Endodermal cell (in vitro differentiated cells): ENCODE measurements around the gene RRP1B. TPM values are rescaled to one million over a fixed set of nuclear protein-coding genes. Genes with fewer than 3 reads are reported as not detected.

ENCODE experiments used
- DNase-seq: peaks from one replicate; pipeline ENCODE4 v3.0.0-alpha.2; 2017
- H3K27ac ChIP-seq: 2 replicates; pipeline ENCODE4 v1.5.1; 2013; ENCODE audit warnings: mild to moderate bottlenecking, low read depth, low read length, moderate library complexity
- H3K27me3 ChIP-seq: 2 replicates; pipeline ENCODE4 v1.6.1; 2013; ENCODE audit warnings: mild to moderate bottlenecking, low read length, moderate library complexity; ENCODE audit not compliant: insufficient read depth, control insufficient read depth, poor library complexity, severe bottlenecking
- H3K36me3 ChIP-seq: 2 replicates; pipeline ENCODE4 v1.7.0; 2013; ENCODE audit warnings: mild to moderate bottlenecking, low read length, moderate library complexity; ENCODE audit not compliant: control insufficient read depth, insufficient read depth
- H3K4me1 ChIP-seq: one replicate; pipeline ENCODE4 v1.7.0; 2013; ENCODE audit warnings: low read length; ENCODE audit not compliant: control insufficient read depth, insufficient read depth
- H3K4me3 ChIP-seq: 2 replicates; pipeline ENCODE4 v1.5.1; 2013; ENCODE audit warnings: mild to moderate bottlenecking, low read length, moderate library complexity
- H3K9ac ChIP-seq: 2 replicates; pipeline ENCODE4 v1.6.1; 2013; ENCODE audit warnings: mild to moderate bottlenecking, low read length, moderate library complexity; ENCODE audit not compliant: poor library complexity, severe bottlenecking; ENCODE audit errors: extremely low read depth
- H3K9me3 ChIP-seq: 2 replicates; pipeline ENCODE4 v1.6.1; 2013; ENCODE audit warnings: mild to moderate bottlenecking, low read length, moderate library complexity; ENCODE audit not compliant: control insufficient read depth
- H3K27ac Mint-ChIP-seq: 2 replicates; pipeline ENCODE4 v1.8.0; 2020; ENCODE audit warnings: mixed read lengths
- H3K27me3 Mint-ChIP-seq: 2 replicates; pipeline ENCODE4 v1.8.0; 2021; ENCODE audit warnings: mild to moderate bottlenecking, mixed read lengths; ENCODE audit not compliant: insufficient read depth
- H3K36me3 Mint-ChIP-seq: 2 replicates; pipeline ENCODE4 v1.8.0; 2020; ENCODE audit warnings: low read depth, mixed read lengths
- H3K4me1 Mint-ChIP-seq: 2 replicates; pipeline ENCODE4 v1.8.0; 2020; ENCODE audit warnings: mixed read lengths
- H3K4me3 Mint-ChIP-seq: 2 replicates; pipeline ENCODE4 v1.8.0; 2020; ENCODE audit warnings: mild to moderate bottlenecking, moderate library complexity, mixed read lengths
- H3K9me3 Mint-ChIP-seq: 2 replicates; pipeline ENCODE4 v1.8.0; 2020; ENCODE audit warnings: mild to moderate bottlenecking, mixed read lengths
- CTCF ChIP-seq: fragments of 200-600 bp; sonication (generic); conservative IDR thresholded peaks from 2 replicates; pipeline ENCODE4 v1.5.0; 2021; ENCODE audit warnings: antibody characterized with exemption, mild to moderate bottlenecking
- WGBS, 2 experiments: methylation state at CpG; one replicate each; pipeline versions ENCODE4 v1.1.5 to v1.1.7; 2013; ENCODE audit warnings: missing lambda C conversion rate in 2 of 2, mixed read lengths in 1 of 2; ENCODE audit not compliant: insufficient coverage in 1 of 2, insufficient read length in 1 of 2; 5-methylcytosine and 5-hydroxymethylcytosine counted together
- total RNA-seq, 2 donors: library from RNA; stranded (reverse); fragmentation: NEBNext Ultra II Directional in 1 of 2; extraction: Animal tissue kit (Norgen Biotek cat#: 25700) in 1 of 2; gene quantifications; 2 replicates in 1 of 2; 3 replicates in 1 of 2; pipeline ENCODE4 v1.2.1, GENCODE V29; 2021

The RRP1B gene
- total RNA-seq, 2 donors from 2014 or later = 44.1 to 46.0 TPM

- H3K27ac Mint-ChIP-seq = no peak overlapping the region
- WGBS, 2 experiments = 92 to 93% methylated on average over 2 of the region's 2 CpGs
- H3K9me3 ChIP-seq = peaks cover 20% of the 10 kb centered on the region
- H3K4me1 ChIP-seq = no peaks in the 10 kb centered on the region
- H3K4me3 Mint-ChIP-seq = no peak overlapping the region
- peaks cover 3% of the 10 kb centered on the region for H3K27me3 Mint-ChIP-seq
- H3K36me3 Mint-ChIP-seq = peaks cover 10% of the 10 kb centered on the region
- no peak for TF ChIP-seq CTCF
- H3K9ac ChIP-seq = no peak overlapping the region
- H3K4me3 ChIP-seq = no peak overlapping the region
- H3K9me3 Mint-ChIP-seq = peaks cover 20% of the 10 kb centered on the region
- H3K4me1 Mint-ChIP-seq = peaks cover 4% of the 10 kb centered on the region
- H3K27ac ChIP-seq = no peak overlapping the region
- no peaks in the 10 kb centered on the region for H3K36me3 ChIP-seq
- DNase-seq = no peak
- no peaks in the 10 kb centered on the region for H3K27me3 ChIP-seq
Observed at GRCh38 chr21:43622796-43623195, 36.6 kb upstream of the RRP1B start.

- Histone ChIP-seq H3K4me3 (no peak overlapping the region), H3K4me1 (no peaks in the 10 kb centered on the region), H3K27me3 (no peaks in the 10 kb centered on the region), H3K36me3 (no peaks in the 10 kb centered on the region), H3K9me3 (peaks cover 27% of the 10 kb centered on the region), H3K9ac (no peak overlapping the region), H3K27ac (no peak overlapping the region)
- Mint-ChIP-seq H3K27ac (no peak overlapping the region), H3K4me1 (peaks cover 4% of the 10 kb centered on the region), H3K27me3 (peaks cover 3% of the 10 kb centered on the region), H3K9me3 (peaks cover 28% of the 10 kb centered on the region), H3K4me3 (no peak overlapping the region), H3K36me3 (peaks cover 17% of the 10 kb centered on the region)
- no peak for TF ChIP-seq CTCF
- 94% methylated on average over 2 of the region's 2 CpGs; no CpG with 5 or more reads in 1 of the 2 experiments for WGBS, 2 experiments
- DNase-seq = no peak
Observed at GRCh38 chr21:43623588-43623987, 35.8 kb upstream of the RRP1B start.

- Mint-ChIP-seq H3K27me3 (peaks cover 3% of the 10 kb centered on the region), H3K4me3 (no peak overlapping the region), H3K9me3 (peaks cover 33% of the 10 kb centered on the region), H3K4me1 (peaks cover 4% of the 10 kb centered on the region), H3K27ac (no peak overlapping the region), H3K36me3 (peaks cover 21% of the 10 kb centered on the region)
- no peak overlapping the region for H3K9ac ChIP-seq
- no peaks in the 10 kb centered on the region for H3K4me1 ChIP-seq
- WGBS, 2 experiments = 84 to 86% methylated on average over 2 to 4 of the region's 4 CpGs
- no peaks in the 10 kb centered on the region for H3K27me3 ChIP-seq
- TF ChIP-seq CTCF = peak; percentile 35
- no peak for DNase-seq
- H3K27ac ChIP-seq = no peak overlapping the region
- H3K9me3 ChIP-seq = peaks cover 35% of the 10 kb centered on the region
- no peaks in the 10 kb centered on the region for H3K36me3 ChIP-seq
- no peak overlapping the region for H3K4me3 ChIP-seq
Observed at GRCh38 chr21:43624339-43624738, 35.0 kb upstream of the RRP1B start.
